GM19099 (cell line): ENCODE data around the gene FCER2.
A peak's percentile ranks its signal among the peaks of the same experiment; 100 is the strongest.

Experiments
- POLR2A ChIP-seq: IDR thresholded peaks from 3 replicates; pipeline ENCODE4 v1.6.1; 2011; ENCODE audit warnings: low read depth; ENCODE audit not compliant: insufficient read length; ENCODE audit errors: extremely low read depth

The FCER2 gene

GRCh38 chr19:7710616-7711015 is 8.7 kb upstream of the FCER2 start:
- no peak for TF ChIP-seq POLR2A

- no peak for TF ChIP-seq POLR2A
Measured at GRCh38 chr19:7709932-7710460, 8.1 kb upstream of the FCER2 start.

DNA sequence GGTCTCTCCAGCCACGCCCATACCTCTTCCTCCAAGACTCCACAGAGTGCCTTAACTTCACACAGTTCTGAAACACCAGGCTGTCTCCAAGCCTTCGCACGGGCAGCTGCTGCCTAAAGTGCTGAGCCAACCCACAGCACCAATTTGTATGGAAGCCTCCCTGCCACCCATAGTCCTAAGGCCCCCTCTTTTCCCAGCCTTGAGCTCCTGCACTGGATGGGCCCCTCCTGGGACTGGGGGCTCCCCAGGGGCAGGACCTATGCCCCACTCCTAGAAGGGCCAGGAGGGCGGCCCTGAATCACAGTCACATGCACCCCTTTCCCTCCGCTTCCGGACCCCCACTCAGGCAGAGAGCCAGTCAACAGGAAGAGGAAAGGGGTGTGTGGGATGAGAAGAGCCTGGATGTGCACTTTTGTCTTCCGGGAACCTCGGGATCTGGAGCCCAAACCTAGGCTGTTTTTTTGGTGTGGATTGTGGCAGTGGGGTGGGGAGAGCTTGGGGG is 5.1 kb upstream of the FCER2 start:
- no peak for TF ChIP-seq POLR2A

DNA sequence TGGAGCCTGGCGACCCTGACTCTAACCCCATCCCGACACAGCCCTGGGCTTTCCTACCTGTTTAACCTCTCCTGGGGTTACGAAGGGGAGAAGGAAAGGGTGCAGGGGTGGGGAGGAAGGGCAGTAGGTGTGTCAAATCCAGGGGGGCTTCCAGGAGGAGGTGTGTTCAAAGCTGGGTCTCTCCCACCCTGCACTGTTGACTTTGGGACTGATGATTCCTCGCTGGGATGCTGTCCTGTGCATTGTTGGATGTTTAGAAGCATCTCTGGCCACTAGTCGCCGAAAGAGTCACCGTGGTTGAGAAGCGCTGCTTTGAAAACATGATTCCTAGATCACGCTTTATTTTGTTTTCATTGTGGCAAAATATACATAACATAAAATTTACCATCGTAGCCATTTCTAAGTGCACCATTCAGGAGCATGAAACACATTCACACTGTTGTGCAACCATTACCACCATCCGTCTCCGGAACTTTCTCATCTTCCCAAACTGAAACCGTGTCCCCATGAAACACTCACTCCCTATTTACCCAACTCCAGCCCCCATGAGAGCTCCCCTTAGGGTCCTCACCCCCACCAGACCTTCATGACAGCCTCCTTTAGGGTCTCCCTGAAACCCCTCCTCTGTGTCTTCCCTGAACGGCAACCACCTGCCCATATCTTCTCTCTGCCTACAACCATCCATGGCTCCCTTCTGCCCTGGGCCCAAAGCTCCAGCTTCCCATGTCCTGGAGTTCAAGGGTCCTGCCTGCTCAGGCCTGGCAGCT is 4.4 kb upstream of the FCER2 start:
- no peak for TF ChIP-seq POLR2A

GRCh38 chr19:7705387-7706187 is 3.7 kb upstream of the FCER2 start:
- peak; percentile 55 for TF ChIP-seq POLR2A

- TF ChIP-seq POLR2A = no peak
Measured at GRCh38 chr19:7704280-7705060, 2.5 kb upstream of the FCER2 start.

GRCh38 chr19:7703332-7703731 is 1.4 kb upstream of the FCER2 start:
- no peak for TF ChIP-seq POLR2A

DNA sequence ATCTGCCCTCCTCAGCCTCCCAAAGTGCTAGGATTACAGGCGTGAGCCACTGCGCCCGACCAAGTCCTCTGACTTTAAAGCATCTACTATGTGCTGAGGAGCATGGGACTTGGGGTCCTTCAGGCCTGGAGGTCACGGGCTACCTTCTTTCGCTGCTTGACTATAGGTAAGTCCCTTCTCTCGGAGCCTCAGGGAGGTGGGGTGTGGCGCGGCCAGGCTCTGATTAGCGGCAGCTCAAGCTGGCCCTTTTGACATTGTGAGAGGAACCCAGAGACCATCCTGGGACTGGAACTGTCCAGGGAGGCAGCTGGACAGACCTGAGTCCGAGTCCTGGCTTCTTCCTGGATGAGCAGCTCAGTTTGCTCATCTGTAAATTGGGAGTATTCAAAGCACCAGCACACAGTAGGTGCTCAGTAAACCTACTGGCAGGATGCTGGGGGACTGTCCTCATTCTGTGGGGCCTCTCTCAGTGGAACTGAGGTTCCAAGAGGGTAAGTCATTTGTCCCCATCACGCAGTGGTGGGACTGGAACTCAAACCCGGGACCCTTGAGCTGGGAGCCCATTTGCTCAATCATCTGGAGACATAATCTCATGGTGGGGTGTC is 780 bp downstream of the FCER2 start:
- no peak for TF ChIP-seq POLR2A

- peak; percentile 37 for TF ChIP-seq POLR2A
Measured at GRCh38 chr19:7699417-7700401, 2.2 kb downstream of the FCER2 start.

DNA sequence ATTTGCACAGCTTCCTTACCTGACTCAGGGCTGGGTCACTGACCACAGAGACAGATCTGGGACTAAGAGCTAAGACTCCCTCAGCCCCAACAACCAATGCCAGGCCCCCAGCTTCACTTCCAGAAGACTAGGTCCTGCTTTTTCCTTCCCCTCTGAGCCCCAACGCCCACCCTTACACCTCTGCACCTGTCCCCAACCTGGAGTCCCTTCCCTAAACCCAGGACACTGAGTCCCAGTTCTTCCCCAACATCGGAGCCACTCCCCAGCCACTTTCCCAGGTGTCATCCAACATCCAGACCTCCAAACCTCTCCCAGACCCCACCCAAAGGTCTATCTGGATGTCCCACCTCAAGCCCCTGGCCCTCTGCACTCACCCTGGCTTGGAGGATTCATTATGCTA is 2.9 kb downstream of the FCER2 start:
- no peak for TF ChIP-seq POLR2A

DNA sequence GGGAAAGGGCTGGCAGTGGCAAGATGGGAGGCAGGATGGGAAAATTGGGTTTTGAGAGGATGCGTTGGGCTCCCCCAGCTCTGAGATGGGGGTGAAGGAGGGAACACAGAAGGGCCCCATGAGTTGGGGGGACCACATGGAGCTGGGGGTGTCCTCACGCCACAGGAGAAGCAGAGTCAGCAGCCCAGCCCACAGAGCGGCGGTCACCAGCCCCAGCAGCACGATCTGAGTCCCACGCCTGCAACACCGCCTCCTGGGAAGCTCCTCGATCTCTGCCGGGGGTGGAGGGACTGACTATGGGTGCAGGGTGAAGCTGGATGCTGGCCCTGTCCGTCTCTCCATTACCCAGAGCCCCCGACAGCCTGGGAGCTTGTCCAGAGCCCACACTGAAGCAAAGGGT is 3.3 kb downstream of the FCER2 start:
- TF ChIP-seq POLR2A = no peak

DNA sequence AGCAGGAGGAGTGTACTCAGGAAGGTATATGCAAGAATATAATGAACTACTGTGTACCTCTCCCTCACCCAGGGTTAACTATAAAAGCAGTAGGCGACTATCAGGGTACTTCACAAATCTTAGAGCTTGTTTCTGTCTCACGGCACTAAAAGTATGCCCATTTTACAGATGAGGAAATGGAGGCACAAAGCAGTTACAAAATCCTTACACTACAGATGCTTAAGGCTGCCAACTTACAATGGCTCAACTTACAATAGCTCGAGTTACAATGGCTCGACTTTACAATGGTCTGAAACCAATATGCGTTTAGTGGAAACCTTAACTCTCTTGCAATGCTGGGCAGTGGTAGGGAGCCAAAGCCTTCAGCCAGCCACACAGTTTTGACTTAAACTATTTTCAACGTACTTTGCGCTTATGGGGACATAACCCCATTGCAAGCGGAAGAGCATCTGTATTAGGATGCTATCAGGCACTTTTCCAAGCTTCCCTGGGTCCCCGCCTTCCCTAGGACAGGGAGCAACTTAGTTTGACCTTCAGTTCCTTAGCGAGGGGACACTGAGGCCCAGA is 4.1 kb downstream of the FCER2 start:
- TF ChIP-seq POLR2A = no peak

DNA sequence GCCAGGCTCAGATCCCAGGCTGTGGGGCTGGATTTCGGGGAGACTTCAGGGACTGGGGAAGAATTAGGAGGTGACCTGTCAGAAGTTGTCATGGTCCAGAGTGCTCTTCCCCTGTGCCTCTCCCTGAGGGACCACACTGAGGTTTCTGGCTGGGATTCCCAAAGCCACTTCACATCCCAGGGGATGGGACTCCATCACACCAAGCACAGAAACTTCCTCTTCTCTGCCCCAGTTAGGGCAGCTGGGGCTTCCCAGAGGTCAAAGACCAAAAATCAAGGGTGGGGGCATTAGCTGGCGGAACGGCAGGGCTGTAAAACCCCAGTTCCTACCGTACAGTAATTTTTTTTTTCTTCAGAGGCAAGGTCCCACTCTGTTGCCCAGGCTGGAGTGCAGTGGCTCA is 7.4 kb downstream of the FCER2 start:
- no peak for TF ChIP-seq POLR2A

GRCh38 chr19:7692417-7693088 is 9.4 kb downstream of the FCER2 start:
- no peak for TF ChIP-seq POLR2A
